Liver (tissue), 9 donors: ENCODE data around the gene CMTM5. TPM values are rescaled to one million over a fixed set of nuclear protein-coding genes. Genes with fewer than 3 reads are reported as not detected.

Experiments
- DNase-seq: peaks from one replicate; pipeline ENCODE4 v3.0.0-alpha.2; 2017; ENCODE audit warnings: low spot score
- H3K27ac ChIP-seq, 2 donors: one replicate each; pipeline ENCODE4 v1.7.0; 2013; ENCODE audit warnings: inconsistent platforms in 2 of 2, low read length in 2 of 2, control low read depth in 1 of 2, low read depth in 1 of 2, mild to moderate bottlenecking in 1 of 2
- H3K27me3 ChIP-seq, 4 donors: one replicate each; pipeline versions ENCODE4 v1.6.1 to v1.7.0; 2013; ENCODE audit warnings: low read length in 3 of 4, inconsistent platforms in 1 of 4, mild to moderate bottlenecking in 1 of 4, moderate library complexity in 1 of 4; ENCODE audit not compliant: control insufficient read depth in 4 of 4, insufficient read depth in 4 of 4
- H3K36me3 ChIP-seq, 4 donors: one replicate each; pipeline versions ENCODE4 v1.6.1 to v1.7.0; 2013; ENCODE audit warnings: low read length in 3 of 4, mild to moderate bottlenecking in 3 of 4, low read depth in 1 of 4, moderate library complexity in 1 of 4; ENCODE audit not compliant: control insufficient read depth in 4 of 4, insufficient read depth in 3 of 4
- H3K4me1 ChIP-seq, 4 donors: one replicate each; pipeline versions ENCODE4 v1.6.1 to v1.7.0; 2013; ENCODE audit warnings: low read length in 3 of 4, mild to moderate bottlenecking in 3 of 4, moderate library complexity in 1 of 4; ENCODE audit not compliant: control insufficient read depth in 4 of 4, insufficient read depth in 4 of 4
- H3K4me3 ChIP-seq, 3 donors: one replicate each; pipeline versions ENCODE4 v1.6.1 to v1.7.0; 2013; ENCODE audit warnings: low read length in 3 of 3, control low read depth in 1 of 3, low read depth in 1 of 3, mild to moderate bottlenecking in 1 of 3
- H3K9ac ChIP-seq, 2 donors: one replicate each; pipeline ENCODE4 v1.7.0; 2013; ENCODE audit warnings: low read length in 2 of 2, mild to moderate bottlenecking in 2 of 2, moderate library complexity in 2 of 2, control low read depth in 1 of 2, low read depth in 1 of 2
- H3K9me3 ChIP-seq, 4 donors: one replicate each; pipeline versions ENCODE4 v1.6.1 to v1.7.0; 2013; ENCODE audit warnings: low read length in 3 of 4; ENCODE audit not compliant: control insufficient read depth in 4 of 4
- EGR1 ChIP-seq, 2 donors: IDR thresholded peaks; 2 replicates each; pipeline ENCODE4 v1.6.1; 2016 to 2018; ENCODE audit warnings: antibody characterized with exemption in 2 of 2, low read depth in 2 of 2
- FOXA1 ChIP-seq: IDR thresholded peaks from 2 replicates; pipeline ENCODE4 v1.6.1; 2016; ENCODE audit warnings: antibody characterized with exemption
- FOXA2 ChIP-seq: IDR thresholded peaks from 2 replicates; pipeline ENCODE4 v1.6.1; 2016; ENCODE audit warnings: antibody characterized with exemption
- GABPA ChIP-seq, 2 donors: IDR thresholded peaks in 1 of 2; conservative IDR thresholded peaks in 1 of 2; 2 replicates each; pipeline ENCODE4 v1.6.1; 2016; ENCODE audit warnings: antibody characterized with exemption in 2 of 2, mild to moderate bottlenecking in 1 of 2, moderate library complexity in 1 of 2
- HNF4A ChIP-seq, 2 donors: conservative IDR thresholded peaks; 2 replicates each; pipeline ENCODE4 v1.6.1; 2016; ENCODE audit warnings: antibody characterized with exemption in 2 of 2, mild to moderate bottlenecking in 2 of 2
- HNF4G ChIP-seq: IDR thresholded peaks from 2 replicates; pipeline ENCODE4 v1.6.1; 2016; ENCODE audit warnings: antibody characterized with exemption
- JUND ChIP-seq, 2 donors: IDR thresholded peaks; 2 replicates each; pipeline ENCODE4 v1.6.1; 2016; ENCODE audit warnings: antibody characterized with exemption in 2 of 2
- NR2F2 ChIP-seq: IDR thresholded peaks from 2 replicates; pipeline ENCODE4 v1.6.1; 2016; ENCODE audit warnings: antibody characterized with exemption
- RAD21 ChIP-seq, 2 donors: IDR thresholded peaks; 2 replicates each; pipeline ENCODE4 v1.6.1; 2016; ENCODE audit warnings: antibody characterized with exemption in 2 of 2, mild to moderate bottlenecking in 2 of 2
- RXRA ChIP-seq, 2 donors: IDR thresholded peaks; 2 replicates each; pipeline ENCODE4 v1.6.1; 2017 to 2018; ENCODE audit warnings: antibody characterized with exemption in 2 of 2, mild to moderate bottlenecking in 1 of 2
- SP1 ChIP-seq: IDR thresholded peaks from 2 replicates; pipeline ENCODE4 v1.6.1; 2018; ENCODE audit warnings: antibody characterized with exemption, mild to moderate bottlenecking
- TAF1 ChIP-seq: conservative IDR thresholded peaks from 2 replicates; pipeline ENCODE4 v1.6.1; 2016; ENCODE audit warnings: antibody characterized with exemption, mild to moderate bottlenecking
- YY1 ChIP-seq: IDR thresholded peaks from 2 replicates; pipeline ENCODE4 v1.6.1; 2016; ENCODE audit warnings: antibody characterized with exemption, mild to moderate bottlenecking
- WGBS: extraction: QIAGEN DNeasy Blood & Tissue Kit; methylation state at CpG from one replicate; pipeline ENCODE4 v1.1.7; 2013; 5-methylcytosine and 5-hydroxymethylcytosine counted together
- polyA plus RNA-seq, 2 donors: library from polyadenylated mRNA; stranded (reverse) in 1 of 2; unstranded in 1 of 2; fragments of 200-250 nt in 1 of 2; fragments of >200 nt in 1 of 2; fragmentation: Nextera tagmentation in 1 of 2; extraction: Ambion mirVana in 1 of 2; gene quantifications; one replicate each; pipeline versions ENCODE4 v1.2.1 to v1.2.3, GENCODE V29; 2013 to 2015
- total RNA-seq, 2 donors: library from RNA; depleted of rRNA; stranded (reverse); fragments of >200 nt; gene quantifications; one replicate each; pipeline ENCODE4 v1.2.3, GENCODE V29; 2014
- TF ChIP-seq, protein P1 (sequence below): IDR thresholded peaks from 2 replicates; pipeline ENCODE4 v1.6.1; 2016; ENCODE audit warnings: antibody characterized with exemption
- TF ChIP-seq, protein P2 (sequence below): IDR thresholded peaks from 2 replicates; pipeline ENCODE4 v1.6.1; 2016; ENCODE audit warnings: antibody characterized with exemption
- TF ChIP-seq, protein P3 (sequence below): IDR thresholded peaks from 2 replicates; pipeline ENCODE4 v1.6.1; 2016; ENCODE audit warnings: antibody characterized with exemption
- TF ChIP-seq, protein P4 (sequence below): IDR thresholded peaks from 2 replicates; pipeline ENCODE4 v1.6.1; 2016; ENCODE audit warnings: antibody characterized with exemption, mild to moderate bottlenecking
- TF ChIP-seq, protein P5 (sequence below): fragments of 150-350 bp; IDR thresholded peaks from 2 replicates; pipeline ENCODE4 v1.5.1; 2017; ENCODE audit warnings: improper control_type of control experiment, low read depth, low read length; ENCODE audit not compliant: missing input control
- donor health status: healthy.
- donor health status: healthy.
- donor health status: healthy.
- donor health status: healthy.
- donor health status: healthy.

The CMTM5 gene
- total and polyA plus RNA-seq, 4 donors, result 0.22 to 5.5 TPM; not detected in 2

DNA sequence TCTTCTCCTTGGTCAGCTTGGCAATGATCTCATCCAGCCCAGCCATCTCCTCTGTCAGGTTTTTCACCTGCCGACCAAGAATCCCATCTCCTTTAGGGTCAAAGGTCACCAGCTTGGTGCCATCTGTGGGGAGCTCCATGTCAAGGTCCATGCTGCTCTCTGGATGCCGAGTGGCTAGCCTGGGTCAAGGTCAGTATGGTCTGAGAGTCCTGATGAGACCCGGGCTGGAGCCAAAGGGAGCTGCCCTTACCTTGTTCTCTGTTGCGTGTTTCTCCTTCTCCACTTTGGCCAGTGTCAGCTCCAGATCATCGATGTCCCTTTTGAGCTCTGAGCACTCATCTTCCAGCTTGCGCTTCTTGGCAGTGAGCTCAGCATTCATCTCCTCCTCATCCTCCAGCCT, 46.8 kb downstream of the CMTM5 start:
- no peak for TF ChIP-seq FOXA2
- TF ChIP-seq EGR1 (IDR thresholded peaks at IDR 0.05; ENCODE audit: low read depth in 2 of 2), result no peak
- no peak for TF ChIP-seq TAF1
- no peak for TF ChIP-seq HNF4A (conservative IDR thresholded peaks at IDR 0.05)
- no peak for TF ChIP-seq JUND (IDR thresholded peaks at IDR 0.05)
- TF ChIP-seq FOXA1, result no peak
- TF ChIP-seq RAD21 (IDR thresholded peaks at IDR 0.05), result no peak
- TF ChIP-seq RXRA (IDR thresholded peaks at IDR 0.05), result no peak
- TF ChIP-seq SP1, result no peak
- TF ChIP-seq, protein P1, sequence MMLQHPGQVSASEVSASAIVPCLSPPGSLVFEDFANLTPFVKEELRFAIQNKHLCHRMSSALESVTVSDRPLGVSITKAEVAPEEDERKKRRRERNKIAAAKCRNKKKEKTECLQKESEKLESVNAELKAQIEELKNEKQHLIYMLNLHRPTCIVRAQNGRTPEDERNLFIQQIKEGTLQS, result no peak
- TF ChIP-seq YY1, result no peak
- TF ChIP-seq, protein P2, sequence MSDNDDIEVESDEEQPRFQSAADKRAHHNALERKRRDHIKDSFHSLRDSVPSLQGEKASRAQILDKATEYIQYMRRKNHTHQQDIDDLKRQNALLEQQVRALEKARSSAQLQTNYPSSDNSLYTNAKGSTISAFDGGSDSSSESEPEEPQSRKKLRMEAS, result no peak
- TF ChIP-seq NR2F2, result no peak
- TF ChIP-seq, protein P3, sequence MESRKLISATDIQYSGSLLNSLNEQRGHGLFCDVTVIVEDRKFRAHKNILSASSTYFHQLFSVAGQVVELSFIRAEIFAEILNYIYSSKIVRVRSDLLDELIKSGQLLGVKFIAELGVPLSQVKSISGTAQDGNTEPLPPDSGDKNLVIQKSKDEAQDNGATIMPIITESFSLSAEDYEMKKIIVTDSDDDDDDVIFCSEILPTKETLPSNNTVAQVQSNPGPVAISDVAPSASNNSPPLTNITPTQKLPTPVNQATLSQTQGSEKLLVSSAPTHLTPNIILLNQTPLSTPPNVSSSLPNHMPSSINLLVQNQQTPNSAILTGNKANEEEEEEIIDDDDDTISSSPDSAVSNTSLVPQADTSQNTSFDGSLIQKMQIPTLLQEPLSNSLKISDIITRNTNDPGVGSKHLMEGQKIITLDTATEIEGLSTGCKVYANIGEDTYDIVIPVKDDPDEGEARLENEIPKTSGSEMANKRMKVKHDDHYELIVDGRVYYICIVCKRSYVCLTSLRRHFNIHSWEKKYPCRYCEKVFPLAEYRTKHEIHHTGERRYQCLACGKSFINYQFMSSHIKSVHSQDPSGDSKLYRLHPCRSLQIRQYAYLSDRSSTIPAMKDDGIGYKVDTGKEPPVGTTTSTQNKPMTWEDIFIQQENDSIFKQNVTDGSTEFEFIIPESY, result no peak
- TF ChIP-seq, protein P4, sequence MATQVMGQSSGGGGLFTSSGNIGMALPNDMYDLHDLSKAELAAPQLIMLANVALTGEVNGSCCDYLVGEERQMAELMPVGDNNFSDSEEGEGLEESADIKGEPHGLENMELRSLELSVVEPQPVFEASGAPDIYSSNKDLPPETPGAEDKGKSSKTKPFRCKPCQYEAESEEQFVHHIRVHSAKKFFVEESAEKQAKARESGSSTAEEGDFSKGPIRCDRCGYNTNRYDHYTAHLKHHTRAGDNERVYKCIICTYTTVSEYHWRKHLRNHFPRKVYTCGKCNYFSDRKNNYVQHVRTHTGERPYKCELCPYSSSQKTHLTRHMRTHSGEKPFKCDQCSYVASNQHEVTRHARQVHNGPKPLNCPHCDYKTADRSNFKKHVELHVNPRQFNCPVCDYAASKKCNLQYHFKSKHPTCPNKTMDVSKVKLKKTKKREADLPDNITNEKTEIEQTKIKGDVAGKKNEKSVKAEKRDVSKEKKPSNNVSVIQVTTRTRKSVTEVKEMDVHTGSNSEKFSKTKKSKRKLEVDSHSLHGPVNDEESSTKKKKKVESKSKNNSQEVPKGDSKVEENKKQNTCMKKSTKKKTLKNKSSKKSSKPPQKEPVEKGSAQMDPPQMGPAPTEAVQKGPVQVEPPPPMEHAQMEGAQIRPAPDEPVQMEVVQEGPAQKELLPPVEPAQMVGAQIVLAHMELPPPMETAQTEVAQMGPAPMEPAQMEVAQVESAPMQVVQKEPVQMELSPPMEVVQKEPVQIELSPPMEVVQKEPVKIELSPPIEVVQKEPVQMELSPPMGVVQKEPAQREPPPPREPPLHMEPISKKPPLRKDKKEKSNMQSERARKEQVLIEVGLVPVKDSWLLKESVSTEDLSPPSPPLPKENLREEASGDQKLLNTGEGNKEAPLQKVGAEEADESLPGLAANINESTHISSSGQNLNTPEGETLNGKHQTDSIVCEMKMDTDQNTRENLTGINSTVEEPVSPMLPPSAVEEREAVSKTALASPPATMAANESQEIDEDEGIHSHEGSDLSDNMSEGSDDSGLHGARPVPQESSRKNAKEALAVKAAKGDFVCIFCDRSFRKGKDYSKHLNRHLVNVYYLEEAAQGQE, result no peak
- TF ChIP-seq HNF4G, result no peak
- Histone ChIP-seq H3K9me3 (no peaks in the 10 kb centered on the region), H3K9ac (no peak overlapping the region), H3K27me3 (no peaks in the 10 kb centered on the region), H3K36me3 (no peaks in the 10 kb centered on the region), H3K4me3 (no peak overlapping the region), H3K27ac (no peak overlapping the region), H3K4me1 (no peaks in the 10 kb centered on the region)
- 83% methylated on average over 6 of the region's 6 CpGs for WGBS
- DNase-seq, result no peak

DNA sequence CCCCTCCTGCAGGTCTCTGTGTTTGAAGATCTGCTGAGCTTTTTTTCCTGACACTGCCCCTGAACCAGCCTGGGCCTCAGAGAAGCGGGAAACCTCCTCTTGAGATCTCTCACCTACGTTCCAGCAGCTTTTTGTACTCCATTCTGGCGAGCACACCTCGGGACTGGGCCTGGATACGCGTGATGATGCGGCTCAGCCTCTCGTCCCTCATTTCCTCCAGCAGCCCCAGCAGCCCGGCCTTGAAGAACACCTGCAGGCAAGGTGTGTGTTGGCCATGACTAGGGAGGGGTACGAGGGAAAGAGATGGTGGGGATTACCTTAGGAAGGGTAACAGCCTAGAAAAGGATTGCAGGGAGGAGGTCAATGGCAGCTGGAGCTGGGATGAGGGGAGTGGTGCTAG, 48.3 kb downstream of the CMTM5 start:
- no peak overlapping the region for H3K27ac ChIP-seq
- no peak for DNase-seq
- H3K9me3 ChIP-seq, result no peaks in the 10 kb centered on the region
- H3K36me3 ChIP-seq, result no peaks in the 10 kb centered on the region
- H3K27me3 ChIP-seq, result no peaks in the 10 kb centered on the region
- no peak overlapping the region for H3K9ac ChIP-seq
- H3K4me1 ChIP-seq, result no peaks in the 10 kb centered on the region
- 76% methylated on average over 10 of the region's 10 CpGs for WGBS
- H3K4me3 ChIP-seq, result no peak overlapping the region
- no peak for TF ChIP-seq EGR1 (IDR thresholded peaks at IDR 0.05; ENCODE audit: low read depth in 2 of 2)
- TF ChIP-seq TAF1, result no peak
- no peak for TF ChIP-seq FOXA1
- no peak for TF ChIP-seq NR2F2
- TF ChIP-seq, protein P4, result no peak
- TF ChIP-seq, protein P3, result no peak
- no peak for TF ChIP-seq RXRA (IDR thresholded peaks at IDR 0.05)
- no peak for TF ChIP-seq RAD21 (IDR thresholded peaks at IDR 0.05)
- no peak for TF ChIP-seq HNF4G
- TF ChIP-seq, protein P1, result no peak
- TF ChIP-seq FOXA2, result no peak
- TF ChIP-seq, protein P5, sequence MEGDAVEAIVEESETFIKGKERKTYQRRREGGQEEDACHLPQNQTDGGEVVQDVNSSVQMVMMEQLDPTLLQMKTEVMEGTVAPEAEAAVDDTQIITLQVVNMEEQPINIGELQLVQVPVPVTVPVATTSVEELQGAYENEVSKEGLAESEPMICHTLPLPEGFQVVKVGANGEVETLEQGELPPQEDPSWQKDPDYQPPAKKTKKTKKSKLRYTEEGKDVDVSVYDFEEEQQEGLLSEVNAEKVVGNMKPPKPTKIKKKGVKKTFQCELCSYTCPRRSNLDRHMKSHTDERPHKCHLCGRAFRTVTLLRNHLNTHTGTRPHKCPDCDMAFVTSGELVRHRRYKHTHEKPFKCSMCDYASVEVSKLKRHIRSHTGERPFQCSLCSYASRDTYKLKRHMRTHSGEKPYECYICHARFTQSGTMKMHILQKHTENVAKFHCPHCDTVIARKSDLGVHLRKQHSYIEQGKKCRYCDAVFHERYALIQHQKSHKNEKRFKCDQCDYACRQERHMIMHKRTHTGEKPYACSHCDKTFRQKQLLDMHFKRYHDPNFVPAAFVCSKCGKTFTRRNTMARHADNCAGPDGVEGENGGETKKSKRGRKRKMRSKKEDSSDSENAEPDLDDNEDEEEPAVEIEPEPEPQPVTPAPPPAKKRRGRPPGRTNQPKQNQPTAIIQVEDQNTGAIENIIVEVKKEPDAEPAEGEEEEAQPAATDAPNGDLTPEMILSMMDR, result no peak
- TF ChIP-seq SP1, result no peak
- TF ChIP-seq JUND (IDR thresholded peaks at IDR 0.05), result no peak
- no peak for TF ChIP-seq GABPA (IDR thresholded peaks at IDR 0.05 in 1 of 2, conservative IDR thresholded peaks at IDR 0.05 in 1 of 2)
- TF ChIP-seq YY1, result no peak
- TF ChIP-seq HNF4A (conservative IDR thresholded peaks at IDR 0.05), result no peak
